PC-3 (cell line): ENCODE measurements around the gene ENO3.

ENCODE experiments used
- CTCF ChIP-seq: fragments of 300-600 bp; sonication (generic); conservative IDR thresholded peaks from 2 replicates; pipeline ENCODE4 v1.5.1; 2017; ENCODE audit warnings: antibody characterized with exemption, low read depth, mild to moderate bottlenecking, low read length
- EZH2 ChIP-seq: fragments of 300-600 bp; sonication (generic); IDR thresholded peaks from one replicate; pipeline ENCODE4 v1.6.1; 2017; ENCODE audit warnings: antibody characterized with exemption, mild to moderate bottlenecking, low read length; ENCODE audit not compliant: unreplicated experiment
- EZH2phosphoT487 ChIP-seq: fragments of 300-600 bp; sonication (generic); IDR thresholded peaks from 2 replicates; pipeline ENCODE4 v1.6.1; 2018; ENCODE audit warnings: mild to moderate bottlenecking, antibody characterized with exemption, low read length, borderline replicate concordance

- TF ChIP-seq CTCF (peak; percentile 71), EZH2 (no peak), EZH2phosphoT487 (no peak)
Measured at GRCh38 chr17:4908711-4909496, 42.0 kb upstream of the ENO3 start.
